Uterus (tissue), 2 donors: ENCODE measurements around the gene CCDC28B.

Source experiments
- POLR2A ChIP-seq, 2 donors: fragments of 450-650 bp; IDR thresholded peaks; one replicate each; pipeline ENCODE4 v1.6.1; 2016; ENCODE audit warnings: antibody characterized with exemption in 2 of 2, mild to moderate bottlenecking in 1 of 2, moderate library complexity in 1 of 2
- TF ChIP-seq, protein P1 (sequence below), 4 experiments: fragments of 200-600 bp in 2 of 4; fragments of 450-650 bp in 2 of 4; sonication (generic) in 2 of 4; IDR thresholded peaks; one replicate each; pipeline ENCODE4 v1.5.1; 2016 to 2019; ENCODE audit warnings: antibody characterized with exemption in 4 of 4, mild to moderate bottlenecking in 2 of 4, moderate library complexity in 1 of 4

DNA sequence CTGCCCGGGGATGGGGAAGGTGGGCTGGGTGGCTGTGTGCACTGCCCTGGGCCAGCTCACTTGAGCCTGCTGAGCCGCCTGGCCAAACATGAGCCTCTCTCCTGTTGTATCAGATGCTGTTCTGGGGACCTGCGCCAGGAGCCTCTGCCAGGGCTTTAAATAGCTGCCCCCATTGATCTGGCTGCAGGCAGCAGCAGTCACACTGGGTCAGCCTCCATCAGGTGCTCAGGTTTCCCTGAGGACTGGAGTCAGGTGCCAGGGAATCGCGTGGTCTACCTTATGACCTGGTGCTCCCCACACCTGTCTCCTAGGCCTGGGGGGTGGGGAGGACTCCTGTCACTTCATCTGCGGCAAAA is 700 bp upstream of the CCDC28B start:
- TF ChIP-seq, protein P1, sequence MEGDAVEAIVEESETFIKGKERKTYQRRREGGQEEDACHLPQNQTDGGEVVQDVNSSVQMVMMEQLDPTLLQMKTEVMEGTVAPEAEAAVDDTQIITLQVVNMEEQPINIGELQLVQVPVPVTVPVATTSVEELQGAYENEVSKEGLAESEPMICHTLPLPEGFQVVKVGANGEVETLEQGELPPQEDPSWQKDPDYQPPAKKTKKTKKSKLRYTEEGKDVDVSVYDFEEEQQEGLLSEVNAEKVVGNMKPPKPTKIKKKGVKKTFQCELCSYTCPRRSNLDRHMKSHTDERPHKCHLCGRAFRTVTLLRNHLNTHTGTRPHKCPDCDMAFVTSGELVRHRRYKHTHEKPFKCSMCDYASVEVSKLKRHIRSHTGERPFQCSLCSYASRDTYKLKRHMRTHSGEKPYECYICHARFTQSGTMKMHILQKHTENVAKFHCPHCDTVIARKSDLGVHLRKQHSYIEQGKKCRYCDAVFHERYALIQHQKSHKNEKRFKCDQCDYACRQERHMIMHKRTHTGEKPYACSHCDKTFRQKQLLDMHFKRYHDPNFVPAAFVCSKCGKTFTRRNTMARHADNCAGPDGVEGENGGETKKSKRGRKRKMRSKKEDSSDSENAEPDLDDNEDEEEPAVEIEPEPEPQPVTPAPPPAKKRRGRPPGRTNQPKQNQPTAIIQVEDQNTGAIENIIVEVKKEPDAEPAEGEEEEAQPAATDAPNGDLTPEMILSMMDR (IDR thresholded peaks at IDR 0.05), result no peak
- TF ChIP-seq POLR2A (IDR thresholded peaks at IDR 0.05), result no peak
